Activated CD8-positive, alpha-beta T cell treated with anti-CD3 and anti-CD28 coated beads, Interleukin-2, amount 10 ng/mL, durations not matched to agents 7 days and 5 days (primary cell): ENCODE measurements around the gene CCDC9. TPM values are rescaled to one million over a fixed set of nuclear protein-coding genes. Genes with fewer than 3 reads are reported as not detected.

Source experiments
- ATAC-seq: fragments of 150-1000 bp; cut with Tn5 transposase; one replicate; pipeline ENCODE4 v1.10.0; 2021; ENCODE audit warnings: moderate library complexity
- CTCF ChIA-PET: fragments of 350-600 bp; sonication (Branson Sonifier 250); formaldehyde crosslinking; loops from one replicate; lab custom pipeline; 2021; ENCODE audit warnings: antibody characterized with exemption; lab: Charles Lee
- POLR2A ChIA-PET: fragments of 350-600 bp; sonication (Branson Sonifier 250); formaldehyde crosslinking; loops from one replicate; lab custom pipeline; 2021; ENCODE audit warnings: antibody characterized with exemption; lab: Charles Lee
- DNase-seq: peaks from one replicate; pipeline ENCODE4 v3.0.0-alpha.2; 2020
- H3K27ac Mint-ChIP-seq: one replicate; pipeline ENCODE4 v1.8.0; 2021; ENCODE audit warnings: mild to moderate bottlenecking, mixed read lengths
- H3K27me3 Mint-ChIP-seq: one replicate; pipeline ENCODE4 v1.8.0; 2021; ENCODE audit warnings: low read depth, mixed read lengths
- H3K36me3 Mint-ChIP-seq: one replicate; pipeline ENCODE4 v1.8.0; 2021; ENCODE audit warnings: low read depth, mixed read lengths
- H3K4me1 Mint-ChIP-seq: one replicate; pipeline ENCODE4 v1.8.0; 2021; ENCODE audit warnings: low read depth, mixed read lengths
- H3K4me3 Mint-ChIP-seq: one replicate; pipeline ENCODE4 v1.8.0; 2021; ENCODE audit warnings: mild to moderate bottlenecking, mixed read lengths
- H3K9me3 Mint-ChIP-seq: one replicate; pipeline ENCODE4 v1.8.0; 2022; ENCODE audit warnings: mixed read lengths; ENCODE audit not compliant: insufficient read depth
- total RNA-seq, 2 experiments: library from RNA; stranded (reverse); gene quantifications; one replicate each; pipeline ENCODE4 v1.2.3, GENCODE V29; 2021

CCDC9 gene
- total RNA-seq, 2 experiments from 2014 or later: 30.0 to 32.1 TPM

DNA sequence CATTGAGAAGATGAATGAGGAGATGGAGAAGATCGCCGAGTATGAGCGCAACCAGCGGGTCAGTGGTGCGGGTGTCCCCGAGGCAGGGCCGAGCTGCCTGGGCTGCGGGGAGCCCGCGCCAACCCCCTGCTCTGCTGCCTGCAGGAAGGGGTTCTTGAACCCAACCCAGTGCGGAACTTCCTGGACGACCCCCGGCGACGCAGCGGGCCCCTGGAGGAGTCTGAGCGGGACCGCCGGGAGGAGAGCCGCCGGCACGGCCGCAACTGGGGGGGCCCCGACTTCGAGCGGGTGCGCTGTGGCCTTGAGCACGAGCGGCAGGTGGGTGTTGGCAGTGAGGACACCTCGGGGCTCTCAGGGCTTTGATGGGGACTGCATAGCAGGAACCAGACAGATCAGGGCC is 8.3 kb downstream of the CCDC9 start:
- no peak for ATAC-seq
- POLR2A ChIA-PET: no interaction called here
- Mint-ChIP-seq H3K27ac (no peak overlapping the region), H3K4me3 (no peak overlapping the region), H3K27me3 (no peaks in the 10 kb centered on the region), H3K9me3 (no peaks in the 10 kb centered on the region), H3K36me3 (peaks cover 48% of the 10 kb centered on the region), H3K4me1 (peaks cover 14% of the 10 kb centered on the region)
- no peak for DNase-seq
- CTCF ChIA-PET: no interaction called here

DNA sequence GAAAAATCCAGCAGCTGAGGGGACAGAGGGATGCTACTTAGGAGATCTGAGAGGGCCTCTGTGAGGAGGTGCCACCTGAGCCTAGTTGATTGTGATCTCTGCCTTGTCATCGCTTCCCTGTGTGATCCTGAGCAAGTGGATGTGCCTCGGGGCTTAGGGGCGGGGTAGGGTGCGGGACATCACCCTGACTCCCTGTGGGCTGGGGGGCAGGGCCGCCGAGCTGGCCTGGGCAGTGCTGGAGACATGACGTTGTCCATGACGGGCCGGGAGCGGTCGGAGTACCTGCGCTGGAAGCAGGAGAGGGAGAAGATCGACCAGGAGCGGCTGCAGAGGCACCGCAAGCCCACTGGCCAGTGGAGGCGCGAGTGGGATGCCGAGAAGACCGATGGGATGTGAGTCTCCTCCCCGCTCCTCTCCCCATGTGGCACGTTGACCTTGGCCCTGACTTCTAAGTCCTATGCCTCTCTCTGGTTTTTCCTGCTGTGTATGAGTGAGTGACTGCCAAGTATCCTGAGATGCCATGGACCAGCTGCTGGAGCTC is 10.1 kb downstream of the CCDC9 start:
- Mint-ChIP-seq H3K4me1 (peaks cover 2% of the 10 kb centered on the region), H3K4me3 (no peak overlapping the region), H3K36me3 (peaks cover 46% of the 10 kb centered on the region), H3K27ac (no peak overlapping the region), H3K27me3 (no peaks in the 10 kb centered on the region), H3K9me3 (no peaks in the 10 kb centered on the region)
- ATAC-seq (no peak), DNase-seq (no peak)
- ChIA-PET CTCF (interaction anchor here (0.7 kb wide), 1 partner anchor 10 kb away, joined by 3 read pairs; the partner anchor contains the start of gene CCDC9), POLR2A (no interaction called here)

DNA sequence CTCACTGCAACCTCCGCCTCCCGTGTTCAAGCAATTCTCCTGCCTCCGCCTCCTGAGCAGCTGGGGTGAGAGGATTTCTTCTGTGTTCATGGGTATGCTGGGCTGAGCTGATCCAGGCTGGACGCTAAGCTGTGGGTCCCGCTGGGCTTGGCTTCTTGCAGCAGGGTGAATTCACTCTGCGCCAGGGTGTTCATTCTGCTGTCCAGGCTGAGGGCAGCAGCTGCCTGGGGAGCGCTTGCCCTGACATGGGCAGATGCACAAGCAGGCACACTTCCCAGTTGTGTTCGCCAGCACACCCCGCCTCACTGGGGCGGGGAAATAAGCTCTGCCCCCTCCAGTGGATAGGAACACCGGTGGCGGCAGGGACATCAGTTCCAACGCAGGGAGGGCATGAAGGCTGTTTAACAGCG is 11.0 kb downstream of the CCDC9 start:
- no peaks in the 10 kb centered on the region for H3K27me3 Mint-ChIP-seq
- no peak for DNase-seq
- no peak overlapping the region for H3K4me3 Mint-ChIP-seq
- no peak overlapping the region for H3K27ac Mint-ChIP-seq
- no peak for ATAC-seq
- H3K36me3 Mint-ChIP-seq: peaks cover 45% of the 10 kb centered on the region
- POLR2A ChIA-PET: no interaction called here
- H3K9me3 Mint-ChIP-seq: no peaks in the 10 kb centered on the region
- peaks cover 7% of the 10 kb centered on the region for H3K4me1 Mint-ChIP-seq
- CTCF ChIA-PET: no interaction called here

GRCh38 chr19:47268028-47268427 is 11.7 kb downstream of the CCDC9 start:
- Mint-ChIP-seq H3K27ac (no peak overlapping the region), H3K9me3 (no peaks in the 10 kb centered on the region), H3K27me3 (no peaks in the 10 kb centered on the region), H3K36me3 (peaks cover 46% of the 10 kb centered on the region), H3K4me3 (no peak overlapping the region), H3K4me1 (peaks cover 12% of the 10 kb centered on the region)
- CTCF ChIA-PET: no interaction called here
- POLR2A ChIA-PET: no interaction called here
- ATAC-seq: no peak
- DNase-seq: no peak

DNA sequence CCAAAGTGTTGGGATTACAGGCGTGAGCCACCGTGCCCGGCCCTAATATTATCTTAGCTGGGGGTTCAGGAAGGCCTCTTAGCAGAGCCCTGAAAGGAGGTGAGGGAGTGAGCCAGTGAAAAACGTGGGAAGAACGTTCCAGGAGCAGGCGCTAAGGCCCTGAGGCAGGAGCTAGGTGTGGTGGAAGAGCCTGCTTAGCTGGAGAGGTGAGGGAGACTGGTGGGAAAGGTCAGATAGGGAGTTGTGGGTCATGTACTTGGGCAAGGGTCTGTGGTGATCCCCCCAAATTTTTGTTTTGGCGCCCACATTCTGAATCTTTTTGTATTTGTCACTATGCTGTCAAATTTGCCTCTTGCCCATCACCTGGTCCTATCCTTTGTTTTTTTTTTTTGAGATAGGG is 13.3 kb downstream of the CCDC9 start:
- Mint-ChIP-seq H3K27ac (peak overlapping the region; percentile 34), H3K27me3 (no peaks in the 10 kb centered on the region), H3K4me1 (peaks cover 13% of the 10 kb centered on the region), H3K36me3 (peaks cover 41% of the 10 kb centered on the region), H3K4me3 (no peak overlapping the region), H3K9me3 (no peaks in the 10 kb centered on the region)
- DNase-seq (no peak), ATAC-seq (no peak)
- POLR2A ChIA-PET: interaction anchor here (1.0 to 1.6 kb wide), 2 partner anchors 9 to 12 kb away, joined by 3 to 6 read pairs; no protein-coding TSS in a partner anchor
- CTCF ChIA-PET: no interaction called here

DNA sequence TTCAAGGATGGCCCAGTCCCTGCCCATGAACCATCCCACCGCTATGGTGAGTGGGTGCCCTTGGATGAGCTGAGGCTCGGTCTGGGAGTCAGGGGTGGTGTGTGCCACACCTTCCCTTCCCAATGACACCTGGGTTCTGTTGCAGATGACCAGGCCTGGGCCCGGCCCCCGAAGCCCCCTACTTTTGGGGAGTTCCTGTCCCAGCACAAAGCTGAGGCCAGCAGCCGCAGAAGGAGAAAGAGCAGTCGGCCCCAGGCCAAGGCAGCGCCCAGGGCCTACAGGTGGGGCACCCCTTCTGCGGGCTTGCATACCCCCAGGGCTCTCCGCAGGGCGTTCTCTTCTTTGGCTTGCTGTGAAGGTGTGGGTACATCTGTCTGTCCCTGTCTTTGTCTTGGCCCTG is 14.1 kb downstream of the CCDC9 start:
- Mint-ChIP-seq H3K27me3 (no peaks in the 10 kb centered on the region), H3K27ac (peak overlapping the region; percentile 28), H3K4me3 (no peak overlapping the region), H3K4me1 (peaks cover 15% of the 10 kb centered on the region), H3K9me3 (no peaks in the 10 kb centered on the region), H3K36me3 (peaks cover 40% of the 10 kb centered on the region)
- ATAC-seq (no peak), DNase-seq (no peak)
- ChIA-PET CTCF (interaction anchor here (1.5 kb wide), 1 partner anchor 9 kb away, joined by 3 read pairs; no protein-coding TSS in a partner anchor), POLR2A (interaction anchor here (1.6 kb wide), 1 partner anchor 13 kb away, joined by 6 read pairs; no protein-coding TSS in a partner anchor)

DNA sequence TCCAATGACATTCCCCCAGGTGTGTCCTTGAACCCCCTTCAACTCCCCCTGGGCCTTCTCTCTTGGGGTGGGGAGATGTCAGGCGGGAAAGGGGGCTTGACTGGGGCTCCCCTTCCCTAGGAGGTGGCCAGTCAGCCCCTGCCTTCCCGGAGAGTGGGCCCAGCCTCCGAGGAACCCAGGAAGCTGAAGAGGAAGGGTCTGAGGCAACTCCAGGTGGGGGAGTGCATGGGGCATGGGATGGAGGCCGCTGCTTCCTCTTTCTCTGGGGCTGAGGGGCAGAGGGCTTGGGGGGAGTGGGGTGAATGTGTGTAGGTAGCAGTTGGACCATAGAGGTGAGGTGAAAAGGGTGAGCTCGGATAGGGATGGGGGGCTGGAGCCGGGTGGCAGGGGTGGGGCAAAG is 15.6 kb downstream of the CCDC9 start:
- Mint-ChIP-seq H3K36me3 (peaks cover 43% of the 10 kb centered on the region), H3K9me3 (no peaks in the 10 kb centered on the region), H3K4me3 (no peak overlapping the region), H3K4me1 (peaks cover 25% of the 10 kb centered on the region), H3K27me3 (no peaks in the 10 kb centered on the region), H3K27ac (no peak overlapping the region)
- DNase-seq (no peak), ATAC-seq (no peak)
- CTCF ChIA-PET: interaction anchor here (1.3 to 1.4 kb wide), 2 partner anchors 10 to 28 kb away, joined by 3 to 6 read pairs; no protein-coding TSS in a partner anchor
- POLR2A ChIA-PET: interaction anchor here (1.2 to 1.3 kb wide), 2 partner anchors 15 to 159 kb away, joined by 4 to 8 read pairs; partner anchors contain the start of gene CCDC9

GRCh38 chr19:47272448-47273312 is 16.4 kb downstream of the CCDC9 start:
- ChIA-PET POLR2A (interaction anchor here (0.8 to 1.3 kb wide), 3 partner anchors 16 to 211 kb away, joined by 3 to 8 read pairs (median 4); partner anchors contain the start of genes CCDC9 and KPTN), CTCF (interaction anchor here (1.3 to 1.6 kb wide), 3 partner anchors 10 to 28 kb away, joined by 3 to 6 read pairs (median 5); no protein-coding TSS in a partner anchor)
- no peaks in the 10 kb centered on the region for H3K27me3 Mint-ChIP-seq
- ATAC-seq (no peak), DNase-seq (peak; percentile 62)
- peak overlapping the region; percentile 98 for H3K27ac Mint-ChIP-seq
- peaks cover 38% of the 10 kb centered on the region for H3K36me3 Mint-ChIP-seq
- no peaks in the 10 kb centered on the region for H3K9me3 Mint-ChIP-seq
- peak overlapping the region; percentile 93 for H3K4me3 Mint-ChIP-seq
- peaks cover 25% of the 10 kb centered on the region for H3K4me1 Mint-ChIP-seq

GRCh38 chr19:47273313-47274070 is 17.2 kb downstream of the CCDC9 start:
- ATAC-seq (peak; percentile 80), DNase-seq (peak; percentile 94)
- Mint-ChIP-seq H3K36me3 (peaks cover 34% of the 10 kb centered on the region), H3K4me1 (peaks cover 27% of the 10 kb centered on the region), H3K4me3 (peak overlapping the region; percentile 93), H3K9me3 (no peaks in the 10 kb centered on the region), H3K27ac (peak overlapping the region; percentile 98), H3K27me3 (no peaks in the 10 kb centered on the region)
- ChIA-PET CTCF (interaction anchor here (0.8 to 3.8 kb wide), 9 partner anchors 12 to 155 kb away, joined by 3 to 32 read pairs (median 5); partner anchors contain the start of gene CCDC9), POLR2A (interaction anchor here (0.7 to 3.4 kb wide), 15 partner anchors 11 to 226 kb away, joined by 3 to 43 read pairs (median 4); partner anchors contain the start of genes CCDC9, KPTN, SAE1 and ZC3H4)

GRCh38 chr19:47274071-47274890 is 18.0 kb downstream of the CCDC9 start, which contains the start of gene INAFM1:
Gene INAFM1, plus strand, starts transcription at chr19:47274885. Its CDS starts 35 bp downstream, at chr19:47274920.
- Mint-ChIP-seq H3K4me1 (peaks cover 27% of the 10 kb centered on the region), H3K27ac (peak within 1 kb of the TSS; percentile 98), H3K4me3 (peak within 1 kb of the TSS; percentile 93), H3K36me3 (peaks cover 34% of the 10 kb centered on the region), H3K27me3 (no peaks in the 10 kb centered on the region), H3K9me3 (no peaks in the 10 kb centered on the region)
- DNase-seq (peak; percentile 99), ATAC-seq (peak; percentile 77)
- POLR2A ChIA-PET: interaction anchor here (0.6 to 3.4 kb wide), 24 partner anchors 12 to 673 kb away, joined by 3 to 43 read pairs (median 4); partner anchors contain the start of genes CALM3, CCDC9, DHX34 and KPTN
- CTCF ChIA-PET: interaction anchor here (0.8 to 3.8 kb wide), 13 partner anchors 11 to 154 kb away, joined by 3 to 32 read pairs (median 5); partner anchors contain the start of genes CCDC9 and DHX34
